Cardiac muscle cell (in vitro differentiated cells and primary cell): ENCODE measurements around the gene CPNE4. TPM values are rescaled to one million over a fixed set of nuclear protein-coding genes. Genes with fewer than 3 reads are reported as not detected.

Experiments
- DNase-seq, 2 donors: peaks; one replicate each; pipeline versions ENCODE4 v3.0.0 to v3.0.0-alpha.2; 2010 to 2017; ENCODE audit warnings: low read depth in 1 of 2, low spot score in 1 of 2
- H3K27ac ChIP-seq: fragments of 200-600 bp; sonication (generic); 2 replicates; pipeline ENCODE4 v1.5.1; 2016
- H3K27me3 ChIP-seq: fragments of 200-600 bp; sonication (generic); 2 replicates; pipeline ENCODE4 v1.6.0; 2016; ENCODE audit warnings: control low read depth
- H3K36me3 ChIP-seq: fragments of 200-600 bp; sonication (generic); 2 replicates; pipeline ENCODE4 v1.5.1; 2016; ENCODE audit warnings: control low read depth
- H3K4me1 ChIP-seq: fragments of 200-600 bp; sonication (generic); 2 replicates; pipeline ENCODE4 v1.8.1; 2017; ENCODE audit warnings: low read depth, mild to moderate bottlenecking, mixed run types
- H3K4me3 ChIP-seq: fragments of 200-600 bp; sonication (generic); 2 replicates; pipeline ENCODE4 v1.5.1; 2016; ENCODE audit warnings: mild to moderate bottlenecking
- H3K9me3 ChIP-seq: fragments of 200-600 bp; sonication (generic); 2 replicates; pipeline ENCODE4 v1.5.1; 2017; ENCODE audit warnings: low read depth, mild to moderate bottlenecking, control low read depth
- CTCF ChIP-seq: IDR thresholded peaks from 2 replicates; pipeline ENCODE4 v1.5.1; 2012; ENCODE audit warnings: low read depth, mild to moderate bottlenecking, low read length
- polyA plus RNA-seq: library from polyadenylated mRNA; unstranded; fragments of >200 nt; fragmentation: Nextera tagmentation; extraction: Ambion mirVana; gene quantifications from 2 replicates; pipeline ENCODE4 v1.2.1, GENCODE V29; 2016
- total RNA-seq: library from RNA; depleted of rRNA; stranded (reverse); fragments of >200 nt; gene quantifications from 2 replicates; pipeline ENCODE4 v1.2.3, GENCODE V29; 2016

CPNE4 gene
- total and polyA plus RNA-seq, 2 experiments from 2014 or later: 3.3 to 7.6 TPM

DNA sequence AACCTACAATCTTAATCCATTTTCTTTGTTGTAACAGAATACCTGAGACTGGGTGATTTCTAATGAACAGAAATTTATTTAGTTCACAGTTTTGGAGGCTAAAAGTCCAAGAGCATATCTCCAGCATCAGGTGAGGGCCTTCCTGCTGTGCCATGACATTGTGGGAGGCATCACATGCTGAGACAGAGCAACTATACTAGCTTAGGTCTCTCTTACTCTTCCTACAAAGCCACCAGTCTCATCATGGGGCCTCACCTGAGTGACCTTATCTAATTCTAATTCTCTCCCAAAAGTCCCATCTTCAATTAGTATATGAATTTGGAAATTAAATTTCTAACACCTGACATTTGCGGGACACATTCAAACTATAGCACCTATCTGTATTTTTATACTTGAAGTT is 285.0 kb downstream of the CPNE4 start:
- Histone ChIP-seq H3K4me3 (no peak overlapping the region), H3K4me1 (no peaks in the 10 kb centered on the region), H3K36me3 (no peaks in the 10 kb centered on the region), H3K9me3 (no peaks in the 10 kb centered on the region), H3K27me3 (no peaks in the 10 kb centered on the region), H3K27ac (no peak overlapping the region)
- TF ChIP-seq CTCF: no peak
- DNase-seq: no peak

DNA sequence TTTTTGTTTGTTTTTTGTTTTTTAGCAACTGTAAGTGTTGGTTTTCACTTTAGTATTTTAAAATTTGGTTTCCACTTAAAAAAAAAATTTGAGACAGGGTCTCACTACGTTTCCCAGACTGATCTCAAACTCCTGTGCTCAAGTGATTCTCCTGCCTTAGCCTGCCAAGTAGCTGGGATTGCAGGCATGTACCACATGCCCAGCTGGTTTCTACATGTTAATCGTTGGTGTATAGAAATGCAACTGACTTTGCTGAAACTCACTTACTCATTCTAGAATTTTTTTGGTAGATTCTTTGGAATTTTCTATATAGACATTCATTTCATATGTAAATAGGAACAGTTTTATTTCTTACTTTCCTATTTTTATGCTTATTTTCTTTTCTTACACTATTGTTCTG is 287.3 kb downstream of the CPNE4 start:
- H3K27me3 ChIP-seq: no peaks in the 10 kb centered on the region
- H3K4me3 ChIP-seq: no peak overlapping the region
- H3K27ac ChIP-seq: no peak overlapping the region
- no peaks in the 10 kb centered on the region for H3K36me3 ChIP-seq
- DNase-seq: no peak
- no peak for TF ChIP-seq CTCF
- no peaks in the 10 kb centered on the region for H3K4me1 ChIP-seq
- no peaks in the 10 kb centered on the region for H3K9me3 ChIP-seq

DNA sequence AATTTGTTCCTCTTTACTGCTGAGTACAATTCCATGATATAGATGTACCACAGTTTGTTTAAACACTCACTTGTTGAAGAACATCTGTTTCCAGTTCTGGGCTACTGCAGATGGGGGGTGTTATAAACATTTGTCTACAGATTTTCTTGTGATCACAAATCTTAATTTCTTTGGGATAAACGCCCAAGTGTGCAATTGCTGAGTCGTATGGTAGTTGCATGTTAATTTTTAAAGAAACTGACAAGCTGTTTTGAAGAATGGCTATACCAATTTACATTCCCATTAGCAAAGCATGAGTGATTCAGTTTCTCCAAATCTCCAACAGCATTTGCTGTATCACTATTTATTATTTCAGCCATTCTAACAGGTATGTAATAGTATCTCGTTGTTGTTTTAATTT is 290.0 kb downstream of the CPNE4 start:
- Histone ChIP-seq H3K27ac (no peak overlapping the region), H3K9me3 (no peaks in the 10 kb centered on the region), H3K4me1 (no peaks in the 10 kb centered on the region), H3K27me3 (no peaks in the 10 kb centered on the region), H3K36me3 (no peaks in the 10 kb centered on the region), H3K4me3 (no peak overlapping the region)
- no peak for TF ChIP-seq CTCF
- no peak for DNase-seq

DNA sequence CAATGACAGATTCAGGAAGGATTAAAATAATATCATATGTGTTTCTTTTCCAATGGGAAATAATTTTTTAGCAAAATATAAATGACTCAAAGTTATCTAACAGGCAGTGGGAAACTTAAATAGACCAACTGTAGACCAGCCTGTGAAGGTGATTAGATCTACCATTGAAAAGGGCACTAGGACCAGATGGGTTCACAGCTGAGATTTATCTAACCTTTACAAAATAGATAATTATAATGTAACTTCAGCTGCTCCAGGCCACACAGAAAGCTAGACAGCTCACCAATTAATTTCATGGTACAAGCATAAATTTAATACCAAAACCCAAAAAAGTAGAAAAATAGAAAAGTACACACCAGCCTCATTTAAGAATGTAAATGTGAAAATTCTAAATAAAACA is 291.7 kb downstream of the CPNE4 start:
- DNase-seq: no peak
- H3K36me3 ChIP-seq: no peaks in the 10 kb centered on the region
- no peak overlapping the region for H3K27ac ChIP-seq
- no peak for TF ChIP-seq CTCF
- H3K4me1 ChIP-seq: no peaks in the 10 kb centered on the region
- no peak overlapping the region for H3K4me3 ChIP-seq
- H3K9me3 ChIP-seq: no peaks in the 10 kb centered on the region
- no peaks in the 10 kb centered on the region for H3K27me3 ChIP-seq

DNA sequence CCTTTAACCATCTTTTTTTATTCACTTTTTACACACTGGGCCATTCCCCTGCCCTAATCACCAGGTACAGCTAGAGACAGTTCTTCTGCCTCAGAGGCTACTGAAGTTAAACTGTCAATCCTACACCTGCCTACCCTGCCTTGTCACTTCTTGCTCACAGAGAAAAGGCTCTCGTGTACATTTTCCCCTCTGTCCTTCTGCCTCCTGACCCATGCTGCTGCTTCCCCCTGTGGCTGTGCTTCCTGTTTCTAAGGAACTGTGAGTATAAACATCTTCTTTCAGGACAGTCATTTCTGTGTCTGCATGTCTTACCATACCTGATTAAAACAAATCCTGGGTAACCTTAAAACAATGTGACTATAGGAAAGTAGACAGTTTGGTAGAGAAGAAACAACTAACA is 295.6 kb downstream of the CPNE4 start:
- Histone ChIP-seq H3K36me3 (no peaks in the 10 kb centered on the region), H3K4me1 (no peaks in the 10 kb centered on the region)
- TF ChIP-seq CTCF: no peak

DNA sequence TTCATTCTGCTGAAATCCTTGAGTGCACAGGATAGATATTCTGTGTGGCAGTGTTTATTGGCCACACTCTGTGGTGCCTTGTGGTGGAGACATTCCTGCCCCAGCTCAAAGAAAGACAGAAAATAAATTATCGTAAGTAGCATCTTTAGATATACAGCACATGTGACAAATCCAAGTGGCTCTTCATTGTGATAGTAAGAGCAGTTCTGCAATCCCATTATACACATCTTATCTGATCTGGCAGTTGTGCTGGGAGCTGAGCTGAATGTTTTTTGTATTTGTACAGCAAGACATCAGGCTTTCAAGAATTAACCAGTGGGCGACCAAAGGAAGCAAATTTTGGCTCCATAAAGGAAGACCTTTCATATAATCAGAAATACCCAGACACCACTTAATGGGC is 296.7 kb downstream of the CPNE4 start:
- Histone ChIP-seq H3K4me1 (no peaks in the 10 kb centered on the region), H3K4me3 (no peak overlapping the region), H3K9me3 (no peaks in the 10 kb centered on the region), H3K27me3 (no peaks in the 10 kb centered on the region), H3K27ac (no peak overlapping the region), H3K36me3 (no peaks in the 10 kb centered on the region)
- TF ChIP-seq CTCF: no peak
- no peak for DNase-seq

More for the DNA sequence above, 295.6 kb downstream of the CPNE4 start:
- no peak for DNase-seq
- H3K4me3 ChIP-seq: no peak overlapping the region
- H3K27ac ChIP-seq: no peak overlapping the region
- H3K27me3 ChIP-seq: no peaks in the 10 kb centered on the region
- no peaks in the 10 kb centered on the region for H3K9me3 ChIP-seq
